PC-3 (cell line): ENCODE measurements around the gene TMC1.

ENCODE experiments used
- EZH2 ChIP-seq: fragments of 300-600 bp; sonication (generic); IDR thresholded peaks from one replicate; pipeline ENCODE4 v1.6.1; 2017; ENCODE audit warnings: antibody characterized with exemption, mild to moderate bottlenecking, low read length; ENCODE audit not compliant: unreplicated experiment
- TF ChIP-seq, protein P1 (sequence below): fragments of 300-600 bp; sonication (generic); conservative IDR thresholded peaks from 2 replicates; pipeline ENCODE4 v1.5.1; 2017; ENCODE audit warnings: antibody characterized with exemption, low read depth, mild to moderate bottlenecking, low read length

DNA sequence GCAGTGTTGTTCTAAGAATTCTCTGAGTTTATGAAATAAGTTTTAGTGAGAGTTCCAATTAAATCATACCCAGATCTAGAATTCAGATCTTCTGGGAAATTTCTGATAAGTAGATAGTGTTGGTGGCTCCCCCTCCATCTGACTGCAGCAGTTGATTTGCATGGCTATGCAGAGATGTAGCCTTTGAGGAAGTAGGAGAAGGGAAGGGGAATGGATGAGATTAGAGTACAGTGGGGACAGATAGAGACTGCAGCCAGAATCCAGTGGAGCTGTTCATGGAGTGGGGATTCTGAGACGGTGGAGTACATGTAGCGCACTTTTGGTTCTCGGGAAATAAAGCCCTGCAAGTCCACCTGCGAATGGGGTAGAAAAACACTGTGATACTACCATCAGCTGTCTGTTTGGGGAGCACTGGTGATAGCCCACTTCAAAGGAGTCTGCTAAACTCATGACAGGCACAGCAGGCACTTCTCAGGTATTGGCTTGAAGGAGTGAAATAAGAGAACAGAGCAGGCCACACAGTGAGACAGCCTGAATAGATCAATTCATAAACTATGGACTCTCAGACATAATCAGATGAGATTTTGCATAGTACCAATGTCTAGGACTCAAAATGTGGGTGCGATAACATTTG lies 334.6 kb downstream of the TMC1 start:
- TF ChIP-seq, protein P1, sequence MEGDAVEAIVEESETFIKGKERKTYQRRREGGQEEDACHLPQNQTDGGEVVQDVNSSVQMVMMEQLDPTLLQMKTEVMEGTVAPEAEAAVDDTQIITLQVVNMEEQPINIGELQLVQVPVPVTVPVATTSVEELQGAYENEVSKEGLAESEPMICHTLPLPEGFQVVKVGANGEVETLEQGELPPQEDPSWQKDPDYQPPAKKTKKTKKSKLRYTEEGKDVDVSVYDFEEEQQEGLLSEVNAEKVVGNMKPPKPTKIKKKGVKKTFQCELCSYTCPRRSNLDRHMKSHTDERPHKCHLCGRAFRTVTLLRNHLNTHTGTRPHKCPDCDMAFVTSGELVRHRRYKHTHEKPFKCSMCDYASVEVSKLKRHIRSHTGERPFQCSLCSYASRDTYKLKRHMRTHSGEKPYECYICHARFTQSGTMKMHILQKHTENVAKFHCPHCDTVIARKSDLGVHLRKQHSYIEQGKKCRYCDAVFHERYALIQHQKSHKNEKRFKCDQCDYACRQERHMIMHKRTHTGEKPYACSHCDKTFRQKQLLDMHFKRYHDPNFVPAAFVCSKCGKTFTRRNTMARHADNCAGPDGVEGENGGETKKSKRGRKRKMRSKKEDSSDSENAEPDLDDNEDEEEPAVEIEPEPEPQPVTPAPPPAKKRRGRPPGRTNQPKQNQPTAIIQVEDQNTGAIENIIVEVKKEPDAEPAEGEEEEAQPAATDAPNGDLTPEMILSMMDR, result no peak
- no peak for TF ChIP-seq EZH2
